ENCODE measurements around the gene DHRS13. TPM values are rescaled to one million over a fixed set of nuclear protein-coding genes. Genes with fewer than 3 reads are reported as not detected.

The DHRS13 gene
- total and polyA plus RNA-seq, 4 donors: 5.0 to 91.6 (median 11.0) TPM

DNA sequence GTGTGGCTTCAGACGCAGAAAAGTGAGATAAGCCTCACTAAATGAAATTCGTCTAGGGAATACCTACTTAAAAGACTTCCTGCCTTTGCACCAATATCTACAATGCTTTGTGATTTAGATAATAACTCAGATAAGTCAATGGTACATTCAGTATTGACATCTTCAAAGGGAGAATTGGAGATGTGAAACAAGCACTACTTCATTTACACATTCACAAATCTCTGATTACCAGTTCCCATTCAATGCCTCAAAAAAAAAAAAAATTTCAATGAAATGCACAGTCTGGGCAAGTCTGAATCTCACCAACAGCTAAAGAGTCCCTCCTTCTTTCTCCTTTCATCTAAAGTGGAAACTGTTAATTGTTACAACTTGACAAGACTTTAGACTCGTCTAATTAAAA is 44.8 kb upstream of the DHRS13 start:
- H3K27me3 ChIP-seq (ENCODE audit: control insufficient read depth in 4 of 4, insufficient read depth in 4 of 4, low read length in 3 of 4): no peaks in the 10 kb centered on the region
- H3K27ac ChIP-seq (ENCODE audit: low read depth in 1 of 2, low read length in 2 of 2): no peak overlapping the region
- 70% methylated on average over 3 of the region's 3 CpGs for WGBS
- no peak for DNase-seq (ENCODE audit: low spot score)
- no peak overlapping the region for H3K4me3 ChIP-seq (ENCODE audit: low read depth in 1 of 3, low read length in 3 of 3)
- H3K9ac ChIP-seq (ENCODE audit: low read depth in 1 of 2, low read length in 2 of 2): peak overlapping the region in 1 of 2 donors; percentile 30
- H3K4me1 ChIP-seq (ENCODE audit: control insufficient read depth in 4 of 4, insufficient read depth in 4 of 4, low read length in 3 of 4): peaks cover 3 to 23% (median 18%) of the 10 kb centered on the region in 4 donors
- peaks cover 0 to 3% (median 1%) of the 10 kb centered on the region in 4 donors for H3K36me3 ChIP-seq (ENCODE audit: control insufficient read depth in 4 of 4, insufficient read depth in 3 of 4, low read depth in 1 of 4, low read length in 3 of 4)
- H3K9me3 ChIP-seq (ENCODE audit: control insufficient read depth in 4 of 4, low read length in 3 of 4): no peaks in the 10 kb centered on the region
- TF ChIP-seq RXRA (IDR thresholded peaks at IDR 0.05) (no peak), GABPA (IDR thresholded peaks at IDR 0.05 in 1 of 2, conservative IDR thresholded peaks at IDR 0.05 in 1 of 2) (no peak), EGR1 (IDR thresholded peaks at IDR 0.05; ENCODE audit: low read depth in 2 of 2) (no peak), JUND (IDR thresholded peaks at IDR 0.05) (no peak), HNF4A (conservative IDR thresholded peaks at IDR 0.05) (no peak), FOXA2 (IDR thresholded peaks at IDR 0.05) (no peak), HNF4G (IDR thresholded peaks at IDR 0.05) (no peak), SP1 (IDR thresholded peaks at IDR 0.05) (no peak), FOXA1 (IDR thresholded peaks at IDR 0.05) (no peak), RAD21 (IDR thresholded peaks at IDR 0.05) (no peak), YY1 (IDR thresholded peaks at IDR 0.05) (no peak)
- TF ChIP-seq, protein P1, sequence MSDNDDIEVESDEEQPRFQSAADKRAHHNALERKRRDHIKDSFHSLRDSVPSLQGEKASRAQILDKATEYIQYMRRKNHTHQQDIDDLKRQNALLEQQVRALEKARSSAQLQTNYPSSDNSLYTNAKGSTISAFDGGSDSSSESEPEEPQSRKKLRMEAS (IDR thresholded peaks at IDR 0.05): no peak
- TF ChIP-seq, protein P2, sequence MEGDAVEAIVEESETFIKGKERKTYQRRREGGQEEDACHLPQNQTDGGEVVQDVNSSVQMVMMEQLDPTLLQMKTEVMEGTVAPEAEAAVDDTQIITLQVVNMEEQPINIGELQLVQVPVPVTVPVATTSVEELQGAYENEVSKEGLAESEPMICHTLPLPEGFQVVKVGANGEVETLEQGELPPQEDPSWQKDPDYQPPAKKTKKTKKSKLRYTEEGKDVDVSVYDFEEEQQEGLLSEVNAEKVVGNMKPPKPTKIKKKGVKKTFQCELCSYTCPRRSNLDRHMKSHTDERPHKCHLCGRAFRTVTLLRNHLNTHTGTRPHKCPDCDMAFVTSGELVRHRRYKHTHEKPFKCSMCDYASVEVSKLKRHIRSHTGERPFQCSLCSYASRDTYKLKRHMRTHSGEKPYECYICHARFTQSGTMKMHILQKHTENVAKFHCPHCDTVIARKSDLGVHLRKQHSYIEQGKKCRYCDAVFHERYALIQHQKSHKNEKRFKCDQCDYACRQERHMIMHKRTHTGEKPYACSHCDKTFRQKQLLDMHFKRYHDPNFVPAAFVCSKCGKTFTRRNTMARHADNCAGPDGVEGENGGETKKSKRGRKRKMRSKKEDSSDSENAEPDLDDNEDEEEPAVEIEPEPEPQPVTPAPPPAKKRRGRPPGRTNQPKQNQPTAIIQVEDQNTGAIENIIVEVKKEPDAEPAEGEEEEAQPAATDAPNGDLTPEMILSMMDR (IDR thresholded peaks at IDR 0.05; ENCODE audit: low read depth, low read length, missing input control): no peak
- TF ChIP-seq, protein P3, sequence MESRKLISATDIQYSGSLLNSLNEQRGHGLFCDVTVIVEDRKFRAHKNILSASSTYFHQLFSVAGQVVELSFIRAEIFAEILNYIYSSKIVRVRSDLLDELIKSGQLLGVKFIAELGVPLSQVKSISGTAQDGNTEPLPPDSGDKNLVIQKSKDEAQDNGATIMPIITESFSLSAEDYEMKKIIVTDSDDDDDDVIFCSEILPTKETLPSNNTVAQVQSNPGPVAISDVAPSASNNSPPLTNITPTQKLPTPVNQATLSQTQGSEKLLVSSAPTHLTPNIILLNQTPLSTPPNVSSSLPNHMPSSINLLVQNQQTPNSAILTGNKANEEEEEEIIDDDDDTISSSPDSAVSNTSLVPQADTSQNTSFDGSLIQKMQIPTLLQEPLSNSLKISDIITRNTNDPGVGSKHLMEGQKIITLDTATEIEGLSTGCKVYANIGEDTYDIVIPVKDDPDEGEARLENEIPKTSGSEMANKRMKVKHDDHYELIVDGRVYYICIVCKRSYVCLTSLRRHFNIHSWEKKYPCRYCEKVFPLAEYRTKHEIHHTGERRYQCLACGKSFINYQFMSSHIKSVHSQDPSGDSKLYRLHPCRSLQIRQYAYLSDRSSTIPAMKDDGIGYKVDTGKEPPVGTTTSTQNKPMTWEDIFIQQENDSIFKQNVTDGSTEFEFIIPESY (IDR thresholded peaks at IDR 0.05): no peak
- TF ChIP-seq, protein P4, sequence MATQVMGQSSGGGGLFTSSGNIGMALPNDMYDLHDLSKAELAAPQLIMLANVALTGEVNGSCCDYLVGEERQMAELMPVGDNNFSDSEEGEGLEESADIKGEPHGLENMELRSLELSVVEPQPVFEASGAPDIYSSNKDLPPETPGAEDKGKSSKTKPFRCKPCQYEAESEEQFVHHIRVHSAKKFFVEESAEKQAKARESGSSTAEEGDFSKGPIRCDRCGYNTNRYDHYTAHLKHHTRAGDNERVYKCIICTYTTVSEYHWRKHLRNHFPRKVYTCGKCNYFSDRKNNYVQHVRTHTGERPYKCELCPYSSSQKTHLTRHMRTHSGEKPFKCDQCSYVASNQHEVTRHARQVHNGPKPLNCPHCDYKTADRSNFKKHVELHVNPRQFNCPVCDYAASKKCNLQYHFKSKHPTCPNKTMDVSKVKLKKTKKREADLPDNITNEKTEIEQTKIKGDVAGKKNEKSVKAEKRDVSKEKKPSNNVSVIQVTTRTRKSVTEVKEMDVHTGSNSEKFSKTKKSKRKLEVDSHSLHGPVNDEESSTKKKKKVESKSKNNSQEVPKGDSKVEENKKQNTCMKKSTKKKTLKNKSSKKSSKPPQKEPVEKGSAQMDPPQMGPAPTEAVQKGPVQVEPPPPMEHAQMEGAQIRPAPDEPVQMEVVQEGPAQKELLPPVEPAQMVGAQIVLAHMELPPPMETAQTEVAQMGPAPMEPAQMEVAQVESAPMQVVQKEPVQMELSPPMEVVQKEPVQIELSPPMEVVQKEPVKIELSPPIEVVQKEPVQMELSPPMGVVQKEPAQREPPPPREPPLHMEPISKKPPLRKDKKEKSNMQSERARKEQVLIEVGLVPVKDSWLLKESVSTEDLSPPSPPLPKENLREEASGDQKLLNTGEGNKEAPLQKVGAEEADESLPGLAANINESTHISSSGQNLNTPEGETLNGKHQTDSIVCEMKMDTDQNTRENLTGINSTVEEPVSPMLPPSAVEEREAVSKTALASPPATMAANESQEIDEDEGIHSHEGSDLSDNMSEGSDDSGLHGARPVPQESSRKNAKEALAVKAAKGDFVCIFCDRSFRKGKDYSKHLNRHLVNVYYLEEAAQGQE (IDR thresholded peaks at IDR 0.05): no peak
- TF ChIP-seq, protein P5, sequence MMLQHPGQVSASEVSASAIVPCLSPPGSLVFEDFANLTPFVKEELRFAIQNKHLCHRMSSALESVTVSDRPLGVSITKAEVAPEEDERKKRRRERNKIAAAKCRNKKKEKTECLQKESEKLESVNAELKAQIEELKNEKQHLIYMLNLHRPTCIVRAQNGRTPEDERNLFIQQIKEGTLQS (IDR thresholded peaks at IDR 0.05): no peak

DNA sequence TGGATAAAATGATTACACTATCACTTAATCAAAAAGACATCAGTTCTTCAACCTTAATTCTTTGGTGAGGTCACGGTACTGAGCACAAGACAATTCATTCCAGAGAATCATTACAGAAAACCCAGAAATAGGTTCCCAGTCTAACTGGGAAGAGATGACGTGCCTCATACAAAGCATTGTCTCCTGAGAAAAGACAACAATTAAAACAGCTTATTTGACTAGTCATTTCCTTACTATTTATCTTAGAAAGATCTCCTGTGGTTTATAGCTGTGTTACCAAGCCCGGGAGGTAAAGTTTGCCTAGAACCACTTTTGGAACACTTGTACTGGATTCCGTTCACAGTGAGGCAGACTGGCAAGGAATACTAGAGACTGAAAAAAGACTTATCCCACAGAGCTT is 43.4 kb upstream of the DHRS13 start:
- no peak overlapping the region for H3K27ac ChIP-seq (ENCODE audit: low read depth in 1 of 2, low read length in 2 of 2)
- no peak overlapping the region for H3K4me3 ChIP-seq (ENCODE audit: low read depth in 1 of 3, low read length in 3 of 3)

More for the DNA sequence above, 43.4 kb upstream of the DHRS13 start:
- no peak for DNase-seq (ENCODE audit: low spot score)
- Histone ChIP-seq H3K27me3 (ENCODE audit: control insufficient read depth in 4 of 4, insufficient read depth in 4 of 4, low read length in 3 of 4) (no peaks in the 10 kb centered on the region), H3K4me1 (ENCODE audit: control insufficient read depth in 4 of 4, insufficient read depth in 4 of 4, low read length in 3 of 4) (peaks cover 3 to 26% (median 19%) of the 10 kb centered on the region in 4 donors), H3K36me3 (ENCODE audit: control insufficient read depth in 4 of 4, insufficient read depth in 3 of 4, low read depth in 1 of 4, low read length in 3 of 4) (peaks cover 0 to 3% (median 1%) of the 10 kb centered on the region in 4 donors), H3K9me3 (ENCODE audit: control insufficient read depth in 4 of 4, low read length in 3 of 4) (no peaks in the 10 kb centered on the region), H3K9ac (ENCODE audit: low read depth in 1 of 2, low read length in 2 of 2) (no peak overlapping the region)
- WGBS: 76% methylated on average over 4 of the region's 4 CpGs
- TF ChIP-seq SP1 (IDR thresholded peaks at IDR 0.05) (no peak), EGR1 (IDR thresholded peaks at IDR 0.05; ENCODE audit: low read depth in 2 of 2) (no peak), FOXA1 (IDR thresholded peaks at IDR 0.05) (no peak), YY1 (IDR thresholded peaks at IDR 0.05) (no peak), JUND (IDR thresholded peaks at IDR 0.05) (no peak), GABPA (IDR thresholded peaks at IDR 0.05 in 1 of 2, conservative IDR thresholded peaks at IDR 0.05 in 1 of 2) (no peak), TAF1 (conservative IDR thresholded peaks at IDR 0.05) (no peak), HNF4G (IDR thresholded peaks at IDR 0.05) (no peak), FOXA2 (IDR thresholded peaks at IDR 0.05) (no peak), RAD21 (IDR thresholded peaks at IDR 0.05) (no peak), NR2F2 (IDR thresholded peaks at IDR 0.05) (no peak), RXRA (IDR thresholded peaks at IDR 0.05) (no peak), HNF4A (conservative IDR thresholded peaks at IDR 0.05) (no peak)
- TF ChIP-seq, protein P4 (IDR thresholded peaks at IDR 0.05): no peak
- TF ChIP-seq, protein P3 (IDR thresholded peaks at IDR 0.05): no peak
